Upper lobe of left lung (tissue), 4 donors: ENCODE results near the gene AGAP1.

Experiments
- CTCF ChIP-seq, 6 experiments: fragments of 450-650 bp in 4 of 6; fragments of 200-600 bp in 2 of 6; sonication (generic) in 2 of 6; IDR thresholded peaks; one replicate each; pipeline ENCODE4 v1.5.1; 2016 to 2019; ENCODE audit warnings: antibody characterized with exemption in 6 of 6
- EP300 ChIP-seq, 4 donors: sonication (generic); formaldehyde crosslinking; IDR thresholded peaks; one replicate each; pipeline ENCODE4 v1.5.1; 2017; ENCODE audit warnings: antibody characterized with exemption in 4 of 4, control low read depth in 2 of 4
- POLR2A ChIP-seq, 4 donors: fragments of 450-650 bp; IDR thresholded peaks; one replicate each; pipeline ENCODE4 v1.5.1; 2016 to 2017; ENCODE audit warnings: antibody characterized with exemption in 4 of 4, mild to moderate bottlenecking in 2 of 4
- POLR2AphosphoS5 ChIP-seq, 2 donors: sonication (generic); formaldehyde crosslinking; IDR thresholded peaks; one replicate each; pipeline ENCODE4 v1.5.1; 2017; ENCODE audit warnings: antibody characterized with exemption in 2 of 2

- TF ChIP-seq POLR2A (IDR thresholded peaks at IDR 0.05): no peak
- no peak for TF ChIP-seq EP300 (IDR thresholded peaks at IDR 0.05)
- TF ChIP-seq CTCF (IDR thresholded peaks at IDR 0.05): no peak
- TF ChIP-seq POLR2AphosphoS5 (IDR thresholded peaks at IDR 0.05): no peak
Observed at GRCh38 chr2:236086971-236087465, 593.2 kb downstream of the AGAP1 start.
